ENCODE data around the gene GDPD3. TPM values are rescaled to one million over a fixed set of nuclear protein-coding genes. Genes with fewer than 3 reads are reported as not detected.

Gene GDPD3
- total and polyA plus RNA-seq, 2 of the 13 experiments (the other 11 are each of a cell fraction or from before 2014, with no cell fraction given), result 18.7 to 20.6 TPM

DNA sequence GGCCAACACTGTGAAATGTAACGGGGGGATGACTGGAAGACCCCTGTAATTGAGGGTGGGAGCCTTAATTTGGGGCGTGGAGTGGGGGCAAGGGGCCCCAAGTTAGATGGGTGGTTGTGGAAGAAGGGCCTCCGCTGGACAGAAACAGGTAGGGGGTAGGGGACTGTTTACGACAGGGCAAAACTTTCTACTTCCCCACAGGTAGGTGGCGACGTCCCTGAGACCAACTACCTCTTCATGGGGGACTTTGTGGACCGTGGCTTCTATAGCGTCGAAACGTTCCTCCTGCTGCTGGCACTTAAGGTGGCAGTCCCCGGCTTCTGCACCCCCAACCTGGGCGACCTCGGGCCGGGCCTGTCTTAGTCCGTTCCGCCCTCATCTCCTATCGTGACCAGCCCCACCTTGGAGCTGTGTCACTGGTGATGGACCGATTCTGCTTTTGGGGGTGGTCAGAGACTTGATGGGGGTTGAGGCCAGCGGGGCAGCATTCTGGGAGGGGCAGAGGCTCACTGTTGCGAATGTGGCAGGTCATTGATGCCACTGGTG lies 30.7 kb downstream of the GDPD3 start:
- H3K9ac ChIP-seq (ENCODE audit: insufficient read depth, low read depth, low read length), result no peak overlapping the region
- H3K4me1 ChIP-seq (ENCODE audit: insufficient read depth, low read length), result peaks cover 49% of the 10 kb centered on the region
- POLR2A ChIA-PET, result interaction anchor here (3.2 kb wide), 1 partner anchor 9 kb away, joined by 24 read pairs; the partner anchor contains the start of gene TBX6
- ATAC-seq (peak; percentile 15; the same call in 2 of the 3 replicates), FAIRE-seq (peak; percentile 57), DNase-seq (ENCODE audit: low spot score) (no peak)
- 0 out of 2 replicates have a peak, but pooled peaks have one; percentile 21 for TF ChIP-seq HNRNPL (IDR thresholded peaks at IDR 0.05; ENCODE audit: low read depth, low read length)
- TF ChIP-seq CTCF (CRISPR knock-in tag; IDR thresholded peaks at IDR 0.05), result peak; percentile 44
- TF ChIP-seq XRCC5 (optimal IDR thresholded peaks at IDR 0.05; ENCODE audit: low read length), result peak; percentile 75
- TF ChIP-seq ZNF709 (CRISPR knock-in tag; IDR thresholded peaks at IDR 0.05), result no peak
- peaks cover 3% of the 10 kb centered on the region; the same call in 1 of the 2 replicates for H4K20me1 ChIP-seq (ENCODE audit: insufficient read depth, low read length)
- no peaks in the 10 kb centered on the region for H3K27me3 ChIP-seq (ENCODE audit: control insufficient read depth in 1 of 2, insufficient read depth in 2 of 2, low read length in 2 of 2)
- peak overlapping the region; percentile 35 for H3K27ac ChIP-seq (ENCODE audit: extremely low read length, insufficient read depth, low read length)
- CTCF ChIA-PET (ENCODE audit: low intra/inter-chr PET ratio, low total read pairs), result interaction anchor here (1.0 kb wide), 1 partner anchor 29 kb away, joined by 3 read pairs; no protein-coding TSS in a partner anchor
- intact Hi-C loops (cut with micrococcal nuclease; ENCODE audit: unreplicated experiment) (loop anchor here (10.0 kb wide), 1 partner anchor 572 kb away; the partner anchor contains the start of genes FBRS and PRR14), in situ Hi-C loops (cut with HindIII; ENCODE audit: extremely low pct_ligation_motif_present, low pct_unique_long_range_greater_than_20kb) (loop anchor here (25.0 kb wide), 1 partner anchor 555 kb away; no protein-coding TSS in a partner anchor)
- no peak overlapping the region; the same call in 1 of the 2 replicates for H3K4me2 ChIP-seq (ENCODE audit: low read depth, low read length)
- H3K9me3 ChIP-seq (ENCODE audit: low read length), result no peaks in the 10 kb centered on the region
- H2AFZ ChIP-seq (ENCODE audit: low read length), result no peak overlapping the region
- peaks cover 37 to 65% of the 10 kb centered on the region in 2 experiments for H3K36me3 ChIP-seq (replicated peaks in 1 of 2; ENCODE audit: control insufficient read depth in 1 of 2, insufficient read depth in 2 of 2, low read length in 2 of 2)
- peaks cover 36% of the 10 kb centered on the region for H3K79me2 ChIP-seq (ENCODE audit: insufficient read depth, low read length)
- H3K4me3 ChIP-seq (replicated peaks in 1 of 3; ENCODE audit: insufficient read depth in 1 of 3, low read depth in 2 of 3, low read length in 3 of 3), result no peak overlapping the region
- BruUV-seq (replicated peaks), result no TSS peak
- WGBS (ENCODE audit: low lambda C conversion rate), result 98% methylated on average over 16 of the region's 20 CpGs

DNA sequence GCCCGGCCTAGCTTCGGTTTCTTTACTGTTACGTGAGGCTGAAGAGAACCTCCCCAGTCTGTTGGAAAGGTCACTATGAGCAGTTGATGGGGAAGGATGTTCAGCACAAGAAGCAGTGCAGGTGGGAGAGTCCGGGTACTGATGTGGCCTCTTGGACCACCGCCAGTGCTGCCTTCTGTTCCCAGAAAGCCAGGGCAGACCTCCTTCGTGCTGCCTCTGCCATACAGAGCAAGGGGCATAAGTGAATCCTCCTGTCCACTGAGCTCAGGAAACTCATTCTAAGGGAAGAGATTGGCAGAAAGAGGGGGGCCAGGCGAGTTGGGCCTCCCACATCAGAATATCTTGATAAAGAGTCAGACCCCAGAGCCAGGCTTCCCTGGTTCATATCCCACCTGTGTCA lies 33.9 kb downstream of the GDPD3 start:
- no peak for ATAC-seq
- Histone ChIP-seq H3K36me3 (replicated peaks in 1 of 2; ENCODE audit: control insufficient read depth in 1 of 2, insufficient read depth in 2 of 2, low read length in 2 of 2) (peaks cover 31 to 57% of the 10 kb centered on the region in 2 experiments), H3K4me3 (replicated peaks in 1 of 3; ENCODE audit: insufficient read depth in 1 of 3, low read depth in 2 of 3, low read length in 3 of 3) (no peak overlapping the region), H3K27me3 (ENCODE audit: control insufficient read depth in 1 of 2, insufficient read depth in 2 of 2, low read length in 2 of 2) (no peaks in the 10 kb centered on the region; a peak in 1 of 5 replicates), H2AFZ (ENCODE audit: low read length) (no peak overlapping the region), H3K4me1 (ENCODE audit: insufficient read depth, low read length) (peaks cover 68% of the 10 kb centered on the region), H3K9me3 (ENCODE audit: low read length) (no peaks in the 10 kb centered on the region), H3K79me2 (ENCODE audit: insufficient read depth, low read length) (peaks cover 51% of the 10 kb centered on the region), H4K20me1 (ENCODE audit: insufficient read depth, low read length) (peaks cover 14% of the 10 kb centered on the region), H3K9ac (ENCODE audit: insufficient read depth, low read depth, low read length) (no peak overlapping the region; the same call in 1 of the 2 replicates), H3K27ac (ENCODE audit: extremely low read length, insufficient read depth, low read length) (no peak overlapping the region), H3K4me2 (ENCODE audit: low read depth, low read length) (no peak overlapping the region)
- intact Hi-C loops (cut with micrococcal nuclease; ENCODE audit: unreplicated experiment), result no loop called here
- DNase-seq (ENCODE audit: low spot score), result no peak
- no TSS peak for BruUV-seq (replicated peaks)
- no peak for FAIRE-seq
- in situ Hi-C loops (cut with HindIII; ENCODE audit: extremely low pct_ligation_motif_present, low pct_unique_long_range_greater_than_20kb), result loop anchor here (25.0 kb wide), 1 partner anchor 558 kb away; no protein-coding TSS in a partner anchor
- POLR2A ChIA-PET, result interaction anchor here (0.9 to 4.4 kb wide), 3 partner anchors 9 to 15 kb away, joined by 3 to 28 read pairs (median 14); partner anchors contain the start of genes ALDOA and TBX6
- TF ChIP-seq SIN3A (IDR thresholded peaks at IDR 0.05; ENCODE audit: borderline replicate concordance, low read depth, low read length), result no peak
- TF ChIP-seq ZC3H4 (CRISPR knock-in tag; IDR thresholded peaks at IDR 0.05; ENCODE audit: borderline replicate concordance), result no peak
- TF ChIP-seq JUNB (CRISPR knock-in tag; IDR thresholded peaks at IDR 0.05; ENCODE audit: borderline replicate concordance), result no peak
- TF ChIP-seq MATR3 (CRISPR knock-in tag; IDR thresholded peaks at IDR 0.05), result no peak
- TF ChIP-seq, protein P1, sequence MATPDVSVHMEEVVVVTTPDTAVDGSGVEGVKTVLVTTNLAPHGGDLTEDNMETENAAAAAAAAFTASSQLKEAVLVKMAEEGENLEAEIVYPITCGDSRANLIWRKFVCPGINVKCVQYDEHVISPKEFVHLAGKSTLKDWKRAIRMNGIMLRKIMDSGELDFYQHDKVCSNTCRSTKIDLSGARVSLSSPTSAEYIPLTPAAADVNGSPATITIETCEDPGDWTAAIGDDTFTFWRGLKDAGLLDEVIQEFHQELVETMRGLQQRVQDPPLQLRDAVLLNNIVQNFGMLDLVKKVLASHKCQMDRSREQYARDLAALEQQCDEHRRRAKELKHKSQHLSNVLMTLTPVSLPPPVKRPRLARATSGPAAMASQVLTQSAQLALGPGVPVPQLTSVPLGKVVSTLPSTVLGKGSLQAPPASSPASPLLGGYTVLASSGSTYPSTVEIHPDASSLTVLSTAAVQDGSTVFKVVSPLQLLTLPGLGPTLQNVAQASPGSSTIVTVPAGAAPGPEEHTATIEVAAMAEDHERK (CRISPR knock-in tag; IDR thresholded peaks at IDR 0.05; ENCODE audit: low read depth), result no peak
- no peak for TF ChIP-seq NR1H2 (CRISPR knock-in tag; IDR thresholded peaks at IDR 0.05; ENCODE audit: borderline replicate concordance, low read depth)
- no peak for TF ChIP-seq MEF2D (CRISPR knock-in tag; IDR thresholded peaks at IDR 0.05)
- TF ChIP-seq SP4 (CRISPR knock-in tag; IDR thresholded peaks at IDR 0.05), result no peak
- no peak for TF ChIP-seq RORA (CRISPR knock-in tag; IDR thresholded peaks at IDR 0.05)
- CTCF ChIA-PET (ENCODE audit: low intra/inter-chr PET ratio, low total read pairs), result no interaction called here
- 92% methylated on average over 7 of the region's 7 CpGs for WGBS (ENCODE audit: low lambda C conversion rate)

All from HepG2 (cell line).